Pulmonary artery endothelial cell (primary cell): ENCODE measurements around the gene PJA1. TPM values are rescaled to one million over a fixed set of nuclear protein-coding genes. Genes with fewer than 3 reads are reported as not detected.

Experiments
- DNase-seq: peaks from one replicate; pipeline ENCODE4 v3.0.0-alpha.2; 2011; ENCODE audit warnings: low read depth, low spot score
- total RNA-seq: library from RNA; depleted of rRNA; stranded (reverse); fragments of >200 nt; gene quantifications from 2 replicates; pipeline ENCODE4 v1.2.3, GENCODE V29; 2014

Gene PJA1, protein sequence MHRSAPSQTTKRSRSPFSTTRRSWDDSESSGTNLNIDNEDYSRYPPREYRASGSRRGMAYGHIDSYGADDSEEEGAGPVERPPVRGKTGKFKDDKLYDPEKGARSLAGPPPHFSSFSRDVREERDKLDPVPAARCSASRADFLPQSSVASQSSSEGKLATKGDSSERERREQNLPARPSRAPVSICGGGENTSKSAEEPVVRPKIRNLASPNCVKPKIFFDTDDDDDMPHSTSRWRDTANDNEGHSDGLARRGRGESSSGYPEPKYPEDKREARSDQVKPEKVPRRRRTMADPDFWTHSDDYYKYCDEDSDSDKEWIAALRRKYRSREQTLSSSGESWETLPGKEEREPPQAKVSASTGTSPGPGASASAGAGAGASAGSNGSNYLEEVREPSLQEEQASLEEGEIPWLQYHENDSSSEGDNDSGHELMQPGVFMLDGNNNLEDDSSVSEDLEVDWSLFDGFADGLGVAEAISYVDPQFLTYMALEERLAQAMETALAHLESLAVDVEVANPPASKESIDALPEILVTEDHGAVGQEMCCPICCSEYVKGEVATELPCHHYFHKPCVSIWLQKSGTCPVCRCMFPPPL
- total RNA-seq = 20.5 and 27.1 TPM in 2 replicates

DNA sequence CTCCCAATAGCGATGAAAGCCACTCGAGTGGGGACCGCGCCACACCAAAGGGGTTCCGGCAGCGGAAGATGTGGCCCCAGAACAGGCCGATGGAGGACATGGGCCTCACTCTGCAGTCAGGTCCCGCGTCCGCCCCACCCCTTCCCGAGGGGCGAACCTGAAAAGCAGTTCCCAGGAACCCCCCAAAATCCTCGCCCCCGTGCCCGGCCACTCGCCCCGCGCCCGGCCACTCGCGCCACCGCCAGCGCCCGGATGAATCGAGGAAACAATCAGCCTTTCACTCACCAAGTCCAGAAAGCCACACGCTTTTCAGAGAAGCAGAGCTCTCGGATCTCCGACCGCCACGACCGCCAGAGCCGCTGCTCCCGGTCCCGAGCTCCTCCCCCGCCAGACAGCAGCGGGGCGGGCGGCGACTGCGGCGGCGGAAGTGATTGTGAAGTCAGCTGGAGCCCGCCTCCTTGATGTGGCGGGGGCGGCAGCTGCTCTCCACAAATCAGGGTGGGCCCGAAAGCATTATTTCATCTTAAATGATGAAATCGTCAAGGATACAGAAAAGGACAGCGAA, at the start of gene PJA1:
Gene PJA1, minus strand, starts transcription at position 367 of the 565 bp plus-strand sequence. CDS start 2,380 bp downstream, outside the sequence.
- DNase-seq = no peak

DNA sequence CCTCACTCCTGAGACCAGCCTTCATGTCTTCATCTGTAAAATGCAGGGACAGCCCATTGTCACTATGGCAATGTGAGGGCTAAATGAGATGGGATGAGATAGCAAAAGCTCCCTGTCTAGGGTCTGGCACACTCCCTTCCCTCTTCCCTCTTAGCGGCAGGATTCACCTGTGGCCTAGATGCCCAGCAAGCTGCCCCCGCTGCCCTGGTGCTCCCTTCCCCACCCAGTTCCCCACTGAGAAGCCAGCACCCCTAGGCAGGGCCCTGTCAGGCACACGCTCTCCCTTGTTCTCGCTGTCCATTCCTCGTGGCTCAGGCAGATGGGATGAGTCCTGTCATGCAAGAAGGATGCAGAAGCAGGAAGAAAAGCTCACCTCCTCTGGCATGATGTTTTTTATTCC, 49.2 kb upstream of the PJA1 start:
- no peak for DNase-seq

DNA sequence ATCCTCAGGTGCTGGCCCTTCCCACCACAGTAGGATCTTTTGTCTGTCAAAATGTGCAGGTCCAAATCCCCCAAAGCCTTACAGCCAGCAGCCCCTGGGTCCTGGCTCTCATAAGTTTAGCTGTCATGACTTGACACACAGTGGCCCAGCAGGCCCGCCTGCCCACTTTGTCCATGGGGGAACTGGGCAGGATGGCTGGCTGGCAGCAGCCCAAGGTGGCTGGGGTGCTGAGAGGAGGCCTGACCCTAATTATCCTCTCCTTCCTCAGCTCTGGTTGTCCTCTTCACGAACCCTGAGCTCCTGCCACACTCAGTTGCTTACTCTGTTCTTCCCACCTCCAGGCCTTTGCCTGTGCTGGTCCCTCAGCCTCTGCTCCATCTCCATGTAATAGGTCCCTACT, 46.4 kb upstream of the PJA1 start:
- no peak for DNase-seq

DNA sequence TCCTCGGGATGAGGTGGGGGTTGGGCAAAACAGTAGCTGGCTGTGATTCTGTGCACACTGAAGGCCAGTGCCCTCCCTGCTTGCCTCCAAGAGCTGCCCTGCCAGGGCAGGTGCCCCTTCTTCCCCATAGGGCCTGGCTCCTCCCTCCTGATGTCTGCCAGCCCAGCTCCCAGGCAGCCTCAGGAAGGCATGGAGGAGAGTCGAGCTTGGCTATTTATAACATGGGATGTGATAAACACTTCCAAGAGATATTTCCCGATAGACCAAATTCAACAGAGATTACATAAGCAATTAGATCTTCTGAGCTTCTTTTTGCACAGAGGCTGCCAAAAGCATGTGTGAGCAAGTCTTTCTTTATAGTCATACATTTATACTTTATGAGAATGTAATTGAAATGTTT, 45.3 kb upstream of the PJA1 start:
- DNase-seq = no peak

DNA sequence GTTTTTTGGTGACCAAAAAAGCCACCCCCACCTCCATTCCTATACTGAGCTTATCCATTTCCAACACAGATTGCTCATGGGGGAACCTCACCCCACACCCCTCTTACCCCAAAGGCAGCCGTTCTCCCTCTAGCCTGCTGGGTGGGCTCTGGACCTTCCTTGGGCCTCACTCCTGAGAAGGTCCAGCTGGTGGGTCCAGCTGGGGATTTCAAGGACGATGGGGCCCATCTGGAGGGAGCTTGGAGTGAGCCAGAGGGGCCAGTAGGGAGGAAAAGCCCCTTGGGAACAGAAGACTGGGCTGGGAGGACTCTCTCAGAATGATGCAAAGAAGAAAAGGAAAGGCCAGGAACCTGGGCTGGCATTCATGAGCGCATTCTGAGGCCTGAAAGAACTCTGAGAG, 42.0 kb upstream of the PJA1 start:
- DNase-seq = no peak

DNA sequence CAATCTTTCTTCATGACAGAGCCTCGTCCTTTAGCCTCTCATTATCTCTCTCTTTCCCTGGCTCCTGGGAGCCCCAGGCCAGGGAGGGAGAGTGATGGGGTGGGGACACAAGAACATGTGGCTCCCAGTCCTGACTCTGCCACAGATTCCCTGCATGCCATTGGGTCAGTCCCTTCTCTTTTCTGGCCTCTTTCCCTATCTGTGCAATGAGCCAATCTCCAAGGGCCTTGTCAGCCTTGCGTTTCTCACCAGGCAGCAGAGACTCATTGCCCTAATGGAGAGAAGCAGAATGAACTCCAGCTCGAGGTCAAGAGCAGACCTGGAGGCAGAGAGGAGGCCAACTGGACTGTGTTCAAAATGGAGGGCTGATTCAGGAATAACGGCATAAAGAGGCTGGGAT, 38.4 kb upstream of the PJA1 start:
- DNase-seq = no peak

DNA sequence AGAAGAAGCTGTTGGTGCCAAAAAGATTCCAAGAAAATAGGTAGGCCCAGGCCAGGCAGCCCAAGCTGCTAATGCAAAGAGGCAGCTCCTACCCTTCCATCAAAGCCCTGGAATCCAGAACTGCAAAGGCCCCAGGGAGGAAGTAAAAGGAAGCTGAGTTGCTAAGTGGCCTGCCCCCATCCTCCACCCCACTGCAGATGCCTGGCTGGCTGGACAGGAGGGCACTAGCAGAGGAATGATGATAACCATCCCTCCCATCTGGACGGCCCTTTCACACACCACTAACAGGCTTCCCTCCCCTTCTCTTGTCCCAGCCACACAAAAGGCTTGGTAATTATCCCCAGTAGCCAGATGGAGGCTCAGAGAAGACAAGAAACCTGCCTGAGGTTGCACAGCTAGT, 32.4 kb upstream of the PJA1 start:
- no peak for DNase-seq

DNA sequence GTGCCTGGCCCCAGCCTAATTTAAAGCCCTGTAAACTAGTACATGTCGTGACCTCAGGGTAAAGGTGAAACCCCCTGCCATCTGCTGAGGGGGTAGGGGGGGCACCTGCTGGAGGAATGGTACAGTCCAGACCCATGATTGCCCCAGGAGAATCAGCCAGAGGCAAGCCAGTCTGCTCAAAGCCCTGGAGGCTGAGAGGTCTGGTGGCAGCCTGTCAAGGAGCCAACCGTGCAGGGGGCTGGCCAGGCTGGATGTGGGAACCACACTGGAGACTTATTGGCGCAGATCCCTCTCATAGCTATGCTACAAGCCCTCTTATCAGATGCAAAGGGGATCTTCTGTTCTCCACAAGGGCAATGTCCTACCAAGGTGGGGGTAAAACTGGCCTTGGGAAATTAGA, 31.4 kb upstream of the PJA1 start:
- DNase-seq = no peak

DNA sequence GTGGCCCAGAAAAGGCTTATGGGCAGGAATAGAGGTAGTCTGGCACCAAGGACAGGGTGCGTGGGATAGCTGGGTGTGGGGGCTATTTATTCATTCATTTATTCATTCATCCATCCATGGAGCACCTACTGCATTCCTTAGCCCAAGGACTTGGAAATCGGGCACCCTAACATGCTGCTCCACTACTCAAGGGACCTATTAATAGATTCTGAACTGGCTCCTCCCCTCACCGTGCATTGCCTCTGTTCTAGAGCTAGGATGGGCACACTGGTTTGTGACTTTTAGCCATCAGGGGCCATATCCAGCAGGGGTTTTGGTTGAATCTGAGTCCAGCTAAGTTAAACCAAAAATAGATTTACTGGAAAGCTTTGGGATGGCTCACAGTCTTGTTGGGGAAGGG, 30.6 kb upstream of the PJA1 start:
- no peak for DNase-seq

DNA sequence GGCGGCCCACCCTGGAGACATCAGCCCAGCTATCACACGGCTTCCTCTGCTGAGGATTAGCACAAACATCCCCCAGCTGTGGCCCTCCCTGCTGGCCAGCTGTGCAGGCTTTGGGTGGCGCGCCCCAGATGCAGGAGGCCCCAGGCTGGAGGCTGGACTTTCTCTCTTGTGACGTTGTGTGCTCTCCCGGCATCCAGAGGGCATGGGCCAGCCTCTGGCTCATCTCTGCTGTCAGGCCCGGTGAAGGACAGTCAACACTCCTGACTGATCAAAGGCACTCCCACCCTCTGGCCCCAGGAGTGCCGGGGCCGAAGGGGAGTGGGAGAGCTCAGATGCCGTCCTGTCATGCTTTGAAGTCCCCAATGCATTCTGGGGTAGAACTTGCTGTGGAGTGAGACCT, 29.9 kb upstream of the PJA1 start:
- DNase-seq = no peak

DNA sequence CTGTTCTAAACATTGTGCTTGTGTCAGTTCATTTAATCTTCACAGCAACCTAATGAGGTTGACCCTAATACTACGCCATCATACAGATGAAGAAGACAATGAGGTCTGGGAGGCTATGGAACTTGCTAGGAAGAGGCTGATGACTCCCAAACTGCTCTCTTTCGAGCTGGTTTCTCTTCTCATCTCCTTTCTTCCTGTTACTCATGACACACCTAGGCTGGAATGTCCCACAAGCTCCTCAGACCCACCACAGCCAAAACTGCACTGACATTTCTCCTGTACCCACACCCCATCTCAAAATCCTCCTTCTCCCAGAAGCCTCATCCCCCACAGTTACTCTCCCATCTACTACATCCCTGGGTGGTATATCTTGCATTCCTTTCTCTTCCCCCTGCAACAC, 27.4 kb upstream of the PJA1 start:
- no peak for DNase-seq

DNA sequence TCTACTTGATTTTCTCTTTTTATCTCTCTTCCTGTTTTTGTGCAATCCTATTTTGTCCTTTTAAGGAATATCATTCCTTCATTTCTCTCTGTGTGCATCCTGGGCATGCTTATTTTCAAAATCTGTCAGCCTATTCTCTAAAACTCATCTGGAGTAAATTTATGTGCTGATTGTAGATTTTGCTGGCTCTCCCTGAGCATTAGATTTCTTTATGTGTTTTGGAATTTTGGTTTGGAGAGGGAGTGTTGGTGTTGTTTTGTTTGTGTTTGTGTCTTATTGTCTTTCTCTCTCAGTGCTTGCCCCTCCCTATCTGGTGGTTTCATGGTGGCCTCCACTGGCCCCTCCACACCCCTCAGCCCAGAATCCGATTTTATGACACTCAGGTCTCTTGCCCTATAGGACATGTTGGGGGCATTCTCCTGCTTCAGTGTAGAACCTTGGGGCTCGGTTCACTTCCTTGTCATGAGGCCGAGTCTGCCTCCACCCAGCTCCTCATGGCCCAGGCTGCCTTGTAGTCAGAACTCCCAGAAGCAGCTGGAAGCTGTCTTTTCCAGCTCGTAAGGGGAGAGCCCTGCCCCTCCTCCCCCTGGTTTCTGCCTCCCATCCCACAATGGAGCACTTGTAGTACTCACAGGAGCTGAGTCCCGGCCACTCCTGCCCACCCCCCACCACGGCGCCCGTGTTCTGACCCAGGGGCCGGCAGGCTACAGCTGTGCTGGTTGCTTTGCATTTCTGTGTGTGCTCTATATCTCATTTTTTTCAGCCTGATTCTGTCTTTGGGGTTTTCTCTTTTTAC, 24.5 kb upstream of the PJA1 start:
- no peak for DNase-seq

DNA sequence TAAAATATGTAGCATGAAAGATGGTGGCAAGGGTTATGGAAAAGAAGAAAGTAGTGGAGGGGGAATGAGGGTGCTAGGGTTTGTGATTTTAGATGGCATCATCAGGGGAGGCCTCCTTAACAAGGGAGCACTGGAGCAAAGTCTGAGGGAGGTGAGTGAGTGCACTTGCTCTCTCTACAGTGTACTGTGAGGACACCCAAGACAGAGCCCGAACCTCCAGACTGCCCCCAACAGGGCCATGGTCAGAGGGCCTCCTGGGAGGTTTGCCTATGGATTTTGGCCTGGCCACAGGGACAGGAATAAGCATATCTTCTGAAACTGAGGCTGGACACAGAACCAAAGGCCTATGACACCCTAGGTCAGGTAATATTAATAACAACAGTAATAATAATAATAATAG, 21.4 kb upstream of the PJA1 start:
- DNase-seq = no peak

DNA sequence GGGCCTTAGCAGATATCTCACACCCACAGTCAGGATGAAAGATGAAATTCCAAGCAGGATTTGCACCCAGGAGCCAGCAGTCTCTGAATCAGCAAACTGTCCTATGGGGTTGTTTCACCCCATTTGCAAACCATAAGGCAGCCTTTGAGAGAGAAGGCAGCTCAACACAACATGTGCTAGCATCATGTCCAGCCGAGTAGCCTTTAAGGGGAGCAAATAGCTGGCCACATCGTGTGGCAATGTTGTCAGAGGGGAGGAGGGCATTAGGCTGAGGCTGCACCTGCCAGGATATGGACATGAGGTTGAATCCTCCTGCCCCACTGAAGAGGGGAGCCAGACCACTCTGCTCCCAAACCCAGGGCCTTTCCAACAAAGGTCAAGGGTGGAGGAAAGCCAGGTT, 20.6 kb upstream of the PJA1 start:
- DNase-seq = no peak

DNA sequence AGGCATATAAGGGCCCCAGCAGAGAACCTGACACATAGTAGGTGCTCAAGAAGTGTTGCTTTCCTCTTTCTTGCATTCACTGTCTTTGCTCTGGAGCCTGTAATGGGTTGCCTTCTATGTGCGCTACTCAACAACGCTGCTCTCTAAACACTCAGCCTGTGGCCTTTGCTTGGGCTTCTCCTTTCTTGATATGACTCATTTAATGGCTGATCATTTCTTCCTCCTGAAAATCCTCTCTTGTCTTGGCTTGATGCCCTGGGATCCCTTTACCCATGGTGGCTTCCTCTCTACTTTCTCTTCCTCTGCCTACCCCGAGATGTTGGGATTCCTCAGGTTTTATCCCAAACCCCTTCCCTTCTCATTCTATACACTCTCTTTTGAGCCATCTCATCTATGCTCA, 19.9 kb upstream of the PJA1 start:
- DNase-seq = no peak

DNA sequence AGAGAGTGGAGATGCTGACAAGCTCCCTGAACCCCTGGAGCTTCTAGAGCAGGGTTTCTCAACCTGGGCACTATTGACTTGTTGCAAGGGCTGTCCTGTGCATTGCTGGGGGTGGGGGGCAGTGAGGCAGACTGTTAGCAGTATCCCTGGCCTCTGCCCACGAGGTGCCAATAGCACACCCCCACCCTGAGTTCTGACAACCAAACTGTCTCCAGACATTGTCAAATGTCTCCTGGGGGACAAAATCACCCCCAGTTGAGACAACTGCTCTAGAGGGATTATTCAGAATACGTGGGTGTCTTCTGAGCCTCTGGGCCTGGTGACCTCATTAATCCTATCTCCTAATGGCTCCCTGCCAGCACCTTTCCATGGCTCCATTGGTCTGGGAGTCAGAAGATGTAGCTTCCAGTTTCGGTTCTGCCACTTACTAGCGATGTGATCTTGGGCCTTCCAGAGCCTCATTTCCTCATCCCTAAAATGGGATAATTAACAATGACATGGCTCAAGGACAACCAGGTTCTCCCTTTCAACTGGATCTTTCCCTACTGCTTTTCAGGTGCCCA, 17.6 kb upstream of the PJA1 start:
- DNase-seq = no peak

DNA sequence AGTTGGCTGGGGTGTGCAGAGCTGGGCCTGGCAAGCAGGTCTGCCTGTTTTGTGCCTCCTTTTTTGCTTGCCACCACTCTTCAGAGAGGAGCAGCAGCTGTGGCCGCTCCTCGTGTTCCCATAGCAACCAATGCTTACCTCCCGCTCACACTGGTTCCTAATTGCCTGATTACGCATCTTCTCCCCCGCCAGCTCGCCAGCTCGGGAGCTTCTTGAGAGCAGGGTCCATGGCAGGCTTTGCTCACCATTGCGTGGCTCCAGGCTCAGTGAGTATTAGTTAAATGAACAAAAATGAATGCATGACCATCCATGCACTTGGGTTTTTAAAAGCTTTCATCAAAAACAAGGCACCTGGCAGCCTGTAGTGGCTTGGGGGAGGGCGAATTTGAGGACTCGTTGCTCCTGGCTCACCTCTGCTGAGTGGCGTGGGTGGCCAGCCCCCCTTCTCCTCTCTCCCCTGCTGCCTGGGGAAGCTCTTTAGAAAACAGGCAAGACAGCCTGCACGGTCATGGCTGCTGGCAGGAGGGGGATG, 14.2 kb upstream of the PJA1 start:
- no peak for DNase-seq

DNA sequence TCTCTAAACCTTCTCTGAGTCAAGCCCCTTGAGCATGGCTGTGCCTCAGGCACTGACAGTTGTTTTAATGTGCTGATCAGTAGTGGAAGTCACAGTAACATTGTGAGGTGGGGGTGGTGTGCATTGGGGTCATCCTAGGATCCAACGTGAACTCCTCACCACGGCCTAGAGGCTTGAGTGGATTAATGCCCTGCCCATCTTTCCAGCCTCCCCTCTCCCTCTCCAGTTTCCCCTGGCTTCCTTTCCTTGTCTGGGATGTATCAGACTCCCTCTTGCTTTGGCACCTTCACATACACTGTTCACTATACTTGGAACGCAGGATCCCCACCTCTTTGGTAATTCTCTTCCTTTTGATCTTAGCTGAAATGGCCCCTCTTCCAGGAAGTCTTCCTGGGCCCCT, 13.3 kb upstream of the PJA1 start:
- no peak for DNase-seq

DNA sequence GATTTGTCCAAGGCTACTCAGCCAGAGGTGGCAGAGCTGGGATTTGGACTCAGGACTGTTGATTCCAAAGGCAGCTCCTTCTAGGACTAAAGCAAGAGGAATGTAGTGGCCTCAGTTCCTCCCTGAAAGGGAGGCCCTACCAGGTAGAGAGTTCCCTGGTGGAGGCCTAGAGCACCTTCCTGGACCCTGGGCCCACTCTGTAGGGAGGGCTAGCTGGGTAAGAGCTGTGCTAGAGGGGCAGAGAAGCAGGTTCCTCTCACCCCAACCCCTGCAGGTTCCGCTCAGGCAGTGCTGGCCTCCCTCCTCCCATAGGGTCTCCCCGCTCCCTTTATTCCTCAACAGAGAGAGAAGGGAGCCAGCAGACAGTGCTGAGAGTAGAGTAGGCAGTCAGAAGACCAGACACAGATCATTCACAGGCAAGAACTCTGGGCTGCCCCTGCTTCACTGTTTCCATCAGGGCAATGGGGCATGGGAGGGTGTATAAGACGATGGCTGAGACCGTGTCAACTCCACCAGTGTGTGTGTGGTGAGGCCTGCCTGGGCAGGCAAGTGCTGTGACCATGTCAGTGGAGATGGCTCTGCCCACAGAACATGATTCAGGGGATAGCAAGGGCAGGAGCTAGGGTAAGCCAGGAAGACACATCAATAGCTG, 12.4 kb upstream of the PJA1 start:
- DNase-seq = no peak

DNA sequence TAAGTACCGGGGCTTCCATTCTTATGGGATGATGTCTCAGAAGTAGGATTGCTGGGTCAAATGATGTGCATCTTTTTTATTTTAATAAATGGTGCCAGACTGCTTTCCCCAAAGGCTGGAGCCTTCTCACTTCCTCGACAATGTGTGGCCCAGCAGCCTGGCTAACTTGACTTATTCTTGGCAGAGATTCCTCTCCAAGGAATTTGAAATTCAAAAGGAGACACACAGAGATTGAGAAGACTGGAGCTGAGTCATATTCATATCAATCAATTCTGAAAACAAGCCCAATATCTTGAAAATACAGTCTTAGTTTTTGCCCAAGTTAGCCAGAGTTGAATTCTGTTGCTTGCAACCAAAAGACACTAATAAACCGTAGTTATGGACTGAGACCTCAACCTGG, 10.8 kb upstream of the PJA1 start:
- no peak for DNase-seq

DNA sequence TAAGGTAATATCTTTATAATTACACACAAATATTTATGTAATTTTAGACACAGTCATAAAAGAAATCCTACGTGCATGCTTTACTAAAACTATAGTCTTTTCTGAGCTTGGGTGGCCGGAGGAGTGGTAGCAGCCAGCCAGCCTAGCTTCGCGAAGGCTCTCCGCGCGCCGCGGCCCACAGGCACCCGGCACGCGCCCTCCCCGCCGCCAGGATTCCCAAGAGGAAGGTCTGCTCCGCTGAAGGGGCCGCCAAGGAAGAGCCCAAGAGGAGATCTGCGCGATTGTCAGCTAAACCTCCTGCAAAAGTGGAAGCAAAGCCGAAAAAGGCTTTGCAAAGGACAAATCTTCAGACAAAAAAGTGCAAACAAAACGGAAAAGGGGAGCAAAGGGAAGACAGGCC, 8.7 kb upstream of the PJA1 start:
- no peak for DNase-seq
